Measurements from ENCODE around the gene PSMD1. TPM values are rescaled to one million over a fixed set of nuclear protein-coding genes. Genes with fewer than 3 reads are reported as not detected.
A peak's percentile ranks its signal among the peaks of the same experiment; 100 is the strongest.

The PSMD1 gene
- total and polyA plus RNA-seq, 2 experiments from 2014 or later, result 102 to 106 TPM

DNA sequence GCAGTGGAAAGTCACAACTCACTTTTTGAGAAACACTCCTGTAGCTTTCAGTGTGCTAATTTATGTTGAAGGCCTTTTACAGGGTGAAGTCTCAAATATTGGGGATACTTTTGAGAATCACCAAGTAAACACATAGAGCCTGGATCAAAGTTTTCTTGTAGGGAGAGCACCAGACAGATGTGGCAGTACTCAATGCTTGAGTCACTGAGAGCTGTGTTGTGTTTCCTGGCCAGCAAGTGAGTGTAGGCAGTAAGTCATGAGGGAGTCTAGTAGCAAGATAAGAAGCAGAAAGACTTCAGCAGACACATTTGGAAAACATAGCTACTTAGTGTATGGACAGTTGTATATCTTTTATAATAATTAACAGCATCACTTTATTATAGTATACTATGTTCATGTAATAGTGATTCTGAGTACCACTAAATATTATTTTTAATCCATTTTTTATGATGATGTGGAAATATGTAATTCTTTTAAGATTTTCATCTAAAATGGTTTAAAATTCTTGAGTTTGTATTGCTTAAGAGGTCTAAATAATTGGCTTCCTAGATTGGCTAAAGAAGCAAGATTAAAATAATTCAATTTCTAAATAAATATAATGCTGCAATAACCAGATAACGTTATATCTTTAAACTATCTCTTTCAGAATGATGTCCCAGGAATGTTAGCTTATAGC lies 12.8 kb downstream of the PSMD1 start:
- Histone ChIP-seq H3K4me3 (no peak overlapping the region), H3K9ac (no peak overlapping the region), H3F3A (ENCODE audit: insufficient read depth) (peaks cover 28% of the 10 kb centered on the region), H4K20me1 (ENCODE audit: insufficient read depth) (no peaks in the 10 kb centered on the region), H3K36me3 (ENCODE audit: low read depth) (peaks cover 63% of the 10 kb centered on the region), H3K27ac (peak overlapping the region; percentile 36), H2AFZ (no peak overlapping the region), H3K27me3 (replicated peaks; ENCODE audit: insufficient read depth) (no peaks in the 10 kb centered on the region), H3K9me2 (ENCODE audit: insufficient read depth) (no peaks in the 10 kb centered on the region), H3K4me2 (ENCODE audit: unreplicated experiment) (no peak overlapping the region), H3K4me1 (ENCODE audit: insufficient read depth) (no peaks in the 10 kb centered on the region; the same call in 1 of the 2 replicates), H3K9me3 (ENCODE audit: low read depth) (no peaks in the 10 kb centered on the region), H3K79me2 (ENCODE audit: insufficient read depth) (peaks cover 58% of the 10 kb centered on the region)
- peak; percentile 78 for DNase-seq
- TF ChIP-seq EZH2 (IDR thresholded peaks at IDR 0.05; ENCODE audit: insufficient read depth, poor library complexity, severe bottlenecking), result no peak
- TF ChIP-seq EZH2phosphoT487 (IDR thresholded peaks at IDR 0.05; ENCODE audit: insufficient read depth, low read depth), result no peak
- WGBS, 2 experiments (ENCODE audit: low coverage in 1 of 2, low lambda C conversion rate in 2 of 2, missing lambda C conversion rate in 2 of 2), result 96 to 100% methylated on average over 1 of the region's 1 CpG
- in situ Hi-C loops (cut with MboI), result no loop called here

DNA sequence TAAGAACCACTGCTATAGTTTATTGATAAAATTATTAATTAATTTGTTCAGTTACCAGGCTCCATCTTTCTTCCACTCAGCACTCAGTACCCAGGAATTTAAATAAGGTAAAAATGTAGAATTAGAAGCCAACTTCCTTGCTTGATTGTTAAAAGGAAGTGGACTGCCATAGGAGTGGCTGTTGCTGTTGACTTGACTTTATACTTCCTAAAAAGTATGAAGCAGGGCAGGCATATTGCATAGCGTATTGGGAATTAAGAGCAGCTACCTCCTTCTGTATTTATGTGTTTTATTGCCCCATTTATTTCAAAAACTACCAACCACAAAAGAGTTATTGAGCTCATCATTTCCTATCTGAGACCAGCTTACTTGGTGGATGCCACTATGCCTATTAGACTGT lies 27.9 kb downstream of the PSMD1 start:
- Histone ChIP-seq H3F3A (ENCODE audit: insufficient read depth) (no peaks in the 10 kb centered on the region), H3K9ac (no peak overlapping the region), H4K20me1 (ENCODE audit: insufficient read depth) (no peaks in the 10 kb centered on the region), H3K4me3 (no peak overlapping the region), H3K4me1 (ENCODE audit: insufficient read depth) (no peaks in the 10 kb centered on the region), H3K9me2 (ENCODE audit: insufficient read depth) (no peaks in the 10 kb centered on the region), H3K9me3 (ENCODE audit: low read depth) (no peaks in the 10 kb centered on the region), H2AFZ (no peak overlapping the region), H3K27ac (no peak overlapping the region), H3K36me3 (ENCODE audit: low read depth) (peaks cover 70% of the 10 kb centered on the region), H3K27me3 (replicated peaks; ENCODE audit: insufficient read depth) (no peaks in the 10 kb centered on the region), H3K79me2 (ENCODE audit: insufficient read depth) (no peaks in the 10 kb centered on the region), H3K4me2 (ENCODE audit: unreplicated experiment) (no peak overlapping the region)
- TF ChIP-seq EZH2 (IDR thresholded peaks at IDR 0.05; ENCODE audit: insufficient read depth, poor library complexity, severe bottlenecking) (no peak), EZH2phosphoT487 (IDR thresholded peaks at IDR 0.05; ENCODE audit: insufficient read depth, low read depth) (no peak)
- DNase-seq, result no peak
- in situ Hi-C loops (cut with MboI), result no loop called here
- 100% methylated on average over 1 of the region's 1 CpG for WGBS, 2 experiments (ENCODE audit: low coverage in 1 of 2, low lambda C conversion rate in 2 of 2, missing lambda C conversion rate in 2 of 2)

DNA sequence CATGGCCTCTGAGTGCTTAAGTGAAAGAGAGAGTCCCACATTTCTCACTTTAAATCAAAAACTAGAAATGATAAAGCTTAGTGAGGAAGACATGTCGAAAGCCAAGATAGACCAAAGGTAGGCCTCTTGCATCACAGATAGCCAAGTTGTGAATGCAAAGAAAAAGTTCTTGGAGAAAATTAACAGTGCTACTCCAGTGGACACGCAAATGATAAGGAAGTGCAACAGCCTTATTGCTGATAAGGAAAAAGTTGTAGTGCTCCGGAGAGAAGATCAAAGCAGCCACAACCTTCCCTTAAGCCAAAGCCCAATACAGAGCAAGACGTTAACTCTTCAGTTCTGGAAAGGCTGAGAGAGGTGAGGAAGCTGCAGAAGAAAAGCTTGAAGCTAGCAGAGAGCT lies 32.1 kb downstream of the PSMD1 start:
- in situ Hi-C loops (cut with MboI), result no loop called here
- Histone ChIP-seq H3K9me3 (ENCODE audit: low read depth) (no peaks in the 10 kb centered on the region), H3K4me2 (ENCODE audit: unreplicated experiment) (no peak overlapping the region), H3F3A (ENCODE audit: insufficient read depth) (no peaks in the 10 kb centered on the region), H3K4me3 (no peak overlapping the region), H3K79me2 (ENCODE audit: insufficient read depth) (peaks cover 19% of the 10 kb centered on the region; the same call in 1 of the 2 replicates), H3K36me3 (ENCODE audit: low read depth) (peaks cover 42% of the 10 kb centered on the region), H3K27ac (no peak overlapping the region), H3K9ac (no peak overlapping the region), H3K9me2 (ENCODE audit: insufficient read depth) (no peaks in the 10 kb centered on the region), H4K20me1 (ENCODE audit: insufficient read depth) (no peaks in the 10 kb centered on the region), H3K4me1 (ENCODE audit: insufficient read depth) (no peaks in the 10 kb centered on the region), H2AFZ (no peak overlapping the region), H3K27me3 (replicated peaks; ENCODE audit: insufficient read depth) (no peaks in the 10 kb centered on the region)
- DNase-seq, result no peak
- TF ChIP-seq EZH2phosphoT487 (IDR thresholded peaks at IDR 0.05; ENCODE audit: insufficient read depth, low read depth), result no peak
- no peak for TF ChIP-seq EZH2 (IDR thresholded peaks at IDR 0.05; ENCODE audit: insufficient read depth, poor library complexity, severe bottlenecking)
- WGBS, 2 experiments (ENCODE audit: low coverage in 1 of 2, low lambda C conversion rate in 2 of 2, missing lambda C conversion rate in 2 of 2), result 88 to 91% methylated on average over 4 of the region's 4 CpGs

DNA sequence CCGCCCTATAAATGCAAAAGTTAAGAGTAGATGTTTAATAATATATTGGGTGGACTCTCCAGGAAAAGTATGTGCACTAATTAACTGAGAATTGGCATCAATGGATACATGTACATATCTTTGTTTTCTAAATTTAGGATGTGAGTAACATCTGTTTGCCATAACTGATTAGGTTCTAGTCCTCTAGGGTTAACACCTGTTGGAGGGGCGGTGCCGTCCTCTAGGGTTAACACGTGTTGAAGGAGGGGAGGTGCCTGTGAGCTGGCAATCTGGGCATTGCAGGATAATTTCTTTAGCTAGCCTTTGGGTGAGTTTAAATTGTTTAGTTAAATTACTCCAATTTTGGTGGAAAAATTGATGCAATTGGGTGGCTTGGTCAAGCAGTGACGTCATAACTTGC lies 37.3 kb downstream of the PSMD1 start:
- Histone ChIP-seq H3K4me3 (no peak overlapping the region), H3F3A (ENCODE audit: insufficient read depth) (no peaks in the 10 kb centered on the region), H3K27me3 (replicated peaks; ENCODE audit: insufficient read depth) (no peaks in the 10 kb centered on the region), H4K20me1 (ENCODE audit: insufficient read depth) (no peaks in the 10 kb centered on the region), H3K9ac (no peak overlapping the region), H2AFZ (no peak overlapping the region), H3K79me2 (ENCODE audit: insufficient read depth) (peaks cover 36% of the 10 kb centered on the region), H3K9me3 (ENCODE audit: low read depth) (no peaks in the 10 kb centered on the region), H3K27ac (no peak overlapping the region), H3K4me2 (ENCODE audit: unreplicated experiment) (no peak overlapping the region), H3K9me2 (ENCODE audit: insufficient read depth) (no peaks in the 10 kb centered on the region), H3K4me1 (ENCODE audit: insufficient read depth) (no peaks in the 10 kb centered on the region), H3K36me3 (ENCODE audit: low read depth) (peaks cover 10% of the 10 kb centered on the region; the same call in 1 of the 2 replicates)
- TF ChIP-seq EZH2 (IDR thresholded peaks at IDR 0.05; ENCODE audit: insufficient read depth, poor library complexity, severe bottlenecking), result no peak
- no peak for TF ChIP-seq EZH2phosphoT487 (IDR thresholded peaks at IDR 0.05; ENCODE audit: insufficient read depth, low read depth)
- no peak for DNase-seq
- 81 to 82% methylated on average over 5 of the region's 5 CpGs for WGBS, 2 experiments (ENCODE audit: low coverage in 1 of 2, low lambda C conversion rate in 2 of 2, missing lambda C conversion rate in 2 of 2)
- in situ Hi-C loops (cut with MboI), result no loop called here

Measured in GM23248 (cell line).